Activated naive CD8-positive, alpha-beta T cell (primary cell): ENCODE measurements around the gene ITGAD.
A peak's percentile ranks its signal among the peaks of the same experiment; 100 is the strongest.
"Not testable (repeated sequence)": the region's sequence is repeated elsewhere in the genome, so short reads cannot be mapped to it uniquely, and the experiment has no call there.

ENCODE experiments used
- H3K27ac Mint-ChIP-seq: one replicate; pipeline ENCODE4 v1.8.0; 2021; ENCODE audit warnings: mixed read lengths
- H3K27me3 Mint-ChIP-seq: one replicate; pipeline ENCODE4 v1.8.0; 2021; ENCODE audit warnings: mixed read lengths
- H3K36me3 Mint-ChIP-seq: one replicate; pipeline ENCODE4 v1.8.0; 2021; ENCODE audit warnings: mixed read lengths
- H3K4me1 Mint-ChIP-seq: one replicate; pipeline ENCODE4 v1.8.0; 2021; ENCODE audit warnings: low read depth, mixed read lengths
- H3K4me3 Mint-ChIP-seq: one replicate; pipeline ENCODE4 v1.8.0; 2021; ENCODE audit warnings: mild to moderate bottlenecking, mixed read lengths
- H3K9me3 Mint-ChIP-seq: one replicate; pipeline ENCODE4 v1.8.0; 2021; ENCODE audit warnings: low read depth, mixed read lengths

ITGAD gene

DNA sequence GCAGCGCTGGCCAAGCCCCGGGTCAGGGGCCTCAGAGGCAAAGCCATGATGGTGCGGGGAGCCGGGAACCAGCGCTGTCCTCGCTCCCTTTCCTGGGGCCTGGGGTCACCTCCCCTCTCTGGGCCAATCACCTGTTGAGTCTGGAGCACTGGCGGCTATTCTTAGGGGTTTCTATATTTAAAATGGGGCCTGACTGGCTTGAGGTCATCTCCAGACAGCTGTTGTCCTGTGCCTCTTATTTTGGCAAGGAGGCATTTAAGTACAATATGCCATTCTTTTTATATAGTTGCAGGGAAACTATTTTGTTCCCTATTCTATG lies 35.1 kb downstream of the ITGAD start, which contains the start of gene COX6A2:
Gene COX6A2, minus strand, starts transcription at position 82 of the 319 bp plus-strand sequence. Its CDS starts 35 bp downstream, at position 47.
- H3K4me3 Mint-ChIP-seq: peak within 1 kb of the TSS; percentile 46
- no peaks in the 10 kb centered on the region for H3K9me3 Mint-ChIP-seq
- no peaks in the 10 kb centered on the region for H3K27me3 Mint-ChIP-seq
- H3K4me1 Mint-ChIP-seq: peaks cover 9% of the 10 kb centered on the region
- no peaks in the 10 kb centered on the region for H3K36me3 Mint-ChIP-seq
- no peak within 1 kb of the TSS for H3K27ac Mint-ChIP-seq

DNA sequence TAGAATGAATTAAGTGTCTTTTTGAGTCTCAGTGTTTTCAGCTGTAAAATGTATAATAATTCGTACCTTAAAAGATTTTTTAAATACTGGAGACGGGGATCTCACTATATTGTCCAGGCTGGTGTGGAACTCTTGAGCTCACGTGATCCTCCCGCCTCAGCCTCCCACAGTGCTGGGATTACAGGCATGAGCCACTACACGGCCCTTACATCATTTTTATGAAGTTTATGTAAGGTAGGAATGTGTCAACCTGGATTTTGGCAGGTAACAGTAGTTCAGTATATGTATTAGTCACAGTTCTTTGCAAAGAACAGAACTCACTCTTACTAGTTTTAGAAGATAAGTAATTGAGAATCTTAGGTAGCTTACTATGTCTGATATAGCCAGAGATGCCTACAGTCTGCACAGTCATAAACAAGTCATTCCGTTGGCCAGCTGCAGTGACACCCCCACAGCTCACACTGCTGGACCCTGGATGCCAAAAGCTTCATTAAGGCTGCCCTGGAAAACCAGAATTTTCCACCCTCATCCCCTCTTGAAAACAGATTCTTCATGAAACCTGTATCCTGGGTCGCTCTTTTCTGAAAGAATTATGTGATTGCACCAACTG lies 35.6 kb downstream of the ITGAD start:
- H3K4me1 Mint-ChIP-seq: peaks cover 9% of the 10 kb centered on the region
- no peaks in the 10 kb centered on the region for H3K27me3 Mint-ChIP-seq
- no peaks in the 10 kb centered on the region for H3K9me3 Mint-ChIP-seq
- H3K27ac Mint-ChIP-seq: no peak overlapping the region
- no peaks in the 10 kb centered on the region for H3K36me3 Mint-ChIP-seq
- H3K4me3 Mint-ChIP-seq: peak overlapping the region; percentile 27

DNA sequence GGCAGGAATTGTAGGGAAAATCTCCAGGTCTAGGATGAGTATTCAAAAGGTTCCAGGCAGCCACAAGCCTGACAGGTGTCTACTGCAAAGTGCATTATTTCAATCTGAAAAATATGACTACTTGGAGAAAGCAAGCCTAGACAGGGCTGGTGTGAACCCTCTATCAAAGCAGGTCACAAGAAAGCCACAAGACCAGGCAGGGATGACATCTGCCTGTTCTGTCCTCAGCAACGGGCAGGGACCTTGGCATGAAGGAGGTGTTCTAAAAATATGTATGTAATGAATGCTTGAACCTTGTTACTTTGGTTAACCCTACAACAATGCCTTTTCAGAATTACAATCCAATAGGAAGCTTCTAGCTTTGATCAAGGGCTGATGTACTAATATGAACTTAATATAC lies 36.2 kb downstream of the ITGAD start:
- no peaks in the 10 kb centered on the region for H3K36me3 Mint-ChIP-seq
- H3K9me3 Mint-ChIP-seq: no peaks in the 10 kb centered on the region
- no peaks in the 10 kb centered on the region for H3K27me3 Mint-ChIP-seq
- no peak overlapping the region for H3K27ac Mint-ChIP-seq
- H3K4me1 Mint-ChIP-seq: peaks cover 9% of the 10 kb centered on the region
- H3K4me3 Mint-ChIP-seq: no peak overlapping the region

DNA sequence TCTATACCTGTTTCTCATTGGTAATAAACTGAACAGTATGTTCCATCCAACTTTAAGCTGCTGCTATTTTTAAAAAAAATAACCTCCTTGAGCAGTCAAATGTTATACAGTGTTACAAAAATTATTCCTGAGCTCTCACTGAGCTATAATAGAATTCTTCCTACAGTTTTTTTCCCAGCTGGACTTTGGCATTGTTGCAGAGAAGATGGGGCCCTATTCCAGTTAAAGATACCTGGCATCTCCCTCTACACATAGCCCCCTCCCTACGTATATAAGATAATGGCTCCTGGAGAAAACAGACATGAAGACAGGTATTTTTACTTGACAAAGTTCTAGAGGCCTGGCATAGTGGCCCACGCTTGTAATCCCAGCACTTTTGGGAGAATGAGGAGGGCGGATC lies 36.7 kb downstream of the ITGAD start:
- no peaks in the 10 kb centered on the region for H3K27me3 Mint-ChIP-seq
- H3K36me3 Mint-ChIP-seq: no peaks in the 10 kb centered on the region
- peaks cover 9% of the 10 kb centered on the region for H3K4me1 Mint-ChIP-seq
- H3K27ac Mint-ChIP-seq: no peak overlapping the region
- no peaks in the 10 kb centered on the region for H3K9me3 Mint-ChIP-seq
- no peak overlapping the region for H3K4me3 Mint-ChIP-seq

DNA sequence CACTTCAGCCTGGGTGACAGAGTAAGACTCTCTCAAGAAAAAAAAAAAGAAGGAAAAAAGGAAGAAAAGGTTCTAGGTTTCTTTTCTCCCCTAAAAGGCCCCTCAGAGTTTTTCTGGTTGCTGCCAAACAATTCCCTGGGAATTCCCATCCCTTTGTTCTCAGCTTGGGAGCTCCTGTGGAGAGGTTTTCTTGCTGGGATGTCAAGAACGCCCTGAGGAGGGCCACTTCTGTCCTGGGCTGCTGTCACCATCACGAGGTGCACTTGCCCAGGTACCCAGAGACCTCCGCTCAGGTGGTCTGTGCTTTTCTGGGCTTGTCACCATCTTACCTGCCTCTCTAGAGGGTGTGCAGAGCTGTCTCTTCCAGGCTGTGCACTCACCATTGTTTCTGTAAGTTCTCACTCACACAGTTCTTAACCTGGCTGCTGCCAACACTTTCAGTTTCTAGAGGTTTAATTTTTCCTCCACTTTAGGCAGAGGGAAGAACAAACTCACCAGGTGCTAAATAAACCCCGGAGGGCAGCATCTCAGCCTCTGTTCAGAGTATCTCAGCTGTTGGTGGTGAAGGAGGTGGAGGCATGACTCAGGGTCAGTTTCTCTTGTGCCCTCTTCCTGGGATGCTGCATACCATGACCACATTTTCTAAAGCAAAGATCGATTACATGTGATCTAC lies 37.4 kb downstream of the ITGAD start:
- Mint-ChIP-seq H3K27me3 (no peaks in the 10 kb centered on the region), H3K4me1 (peaks cover 9% of the 10 kb centered on the region), H3K36me3 (no peaks in the 10 kb centered on the region), H3K9me3 (no peaks in the 10 kb centered on the region), H3K4me3 (no peak overlapping the region), H3K27ac (no peak overlapping the region)

DNA sequence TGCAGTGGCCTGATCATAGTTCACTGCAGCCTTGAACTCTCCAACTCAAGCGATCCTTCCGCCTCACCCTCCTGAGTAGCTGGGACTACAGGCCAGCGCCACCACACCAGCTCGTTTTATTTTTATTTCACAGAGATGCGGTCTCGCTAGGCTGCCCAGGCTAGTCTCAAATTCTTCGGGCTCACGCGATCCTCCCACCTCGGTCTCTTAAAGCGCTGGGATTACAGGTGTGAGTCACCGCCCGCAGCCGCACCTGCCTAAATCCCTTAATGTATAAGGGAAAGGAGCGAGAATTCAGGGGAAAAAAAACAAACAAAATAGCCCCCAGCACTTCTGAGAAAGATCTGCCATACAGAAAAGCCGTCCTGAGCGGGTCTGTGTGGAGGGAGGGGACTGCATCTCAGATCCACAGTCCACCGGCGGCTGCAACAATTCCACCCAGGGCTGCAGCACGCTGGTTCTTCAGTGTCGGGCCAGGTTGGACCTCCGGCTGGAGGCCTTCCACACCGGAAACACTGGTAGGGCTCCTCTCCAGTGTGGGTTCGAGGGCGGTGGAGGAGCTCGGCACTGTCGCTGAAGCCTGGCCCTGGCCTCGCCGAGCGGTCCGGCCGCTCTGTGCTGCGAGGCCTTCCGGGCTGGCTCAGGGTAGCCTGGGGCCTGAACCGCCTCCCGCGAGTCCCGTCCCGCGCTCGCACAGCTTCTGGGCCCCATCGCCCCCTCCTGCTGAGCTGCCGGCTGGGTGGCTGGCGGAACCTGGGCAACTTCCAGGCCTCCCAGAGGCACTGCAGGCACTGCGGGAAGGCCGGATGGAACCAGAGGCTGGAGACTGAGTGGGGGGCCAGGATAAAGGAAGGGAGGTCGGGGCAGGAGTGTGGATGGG lies 42.4 kb downstream of the ITGAD start:
- H3K27ac Mint-ChIP-seq: no peak overlapping the region
- no peaks in the 10 kb centered on the region for H3K9me3 Mint-ChIP-seq
- H3K36me3 Mint-ChIP-seq: no peaks in the 10 kb centered on the region
- peaks cover 3% of the 10 kb centered on the region for H3K4me1 Mint-ChIP-seq
- H3K4me3 Mint-ChIP-seq: no peak overlapping the region
- no peaks in the 10 kb centered on the region for H3K27me3 Mint-ChIP-seq

DNA sequence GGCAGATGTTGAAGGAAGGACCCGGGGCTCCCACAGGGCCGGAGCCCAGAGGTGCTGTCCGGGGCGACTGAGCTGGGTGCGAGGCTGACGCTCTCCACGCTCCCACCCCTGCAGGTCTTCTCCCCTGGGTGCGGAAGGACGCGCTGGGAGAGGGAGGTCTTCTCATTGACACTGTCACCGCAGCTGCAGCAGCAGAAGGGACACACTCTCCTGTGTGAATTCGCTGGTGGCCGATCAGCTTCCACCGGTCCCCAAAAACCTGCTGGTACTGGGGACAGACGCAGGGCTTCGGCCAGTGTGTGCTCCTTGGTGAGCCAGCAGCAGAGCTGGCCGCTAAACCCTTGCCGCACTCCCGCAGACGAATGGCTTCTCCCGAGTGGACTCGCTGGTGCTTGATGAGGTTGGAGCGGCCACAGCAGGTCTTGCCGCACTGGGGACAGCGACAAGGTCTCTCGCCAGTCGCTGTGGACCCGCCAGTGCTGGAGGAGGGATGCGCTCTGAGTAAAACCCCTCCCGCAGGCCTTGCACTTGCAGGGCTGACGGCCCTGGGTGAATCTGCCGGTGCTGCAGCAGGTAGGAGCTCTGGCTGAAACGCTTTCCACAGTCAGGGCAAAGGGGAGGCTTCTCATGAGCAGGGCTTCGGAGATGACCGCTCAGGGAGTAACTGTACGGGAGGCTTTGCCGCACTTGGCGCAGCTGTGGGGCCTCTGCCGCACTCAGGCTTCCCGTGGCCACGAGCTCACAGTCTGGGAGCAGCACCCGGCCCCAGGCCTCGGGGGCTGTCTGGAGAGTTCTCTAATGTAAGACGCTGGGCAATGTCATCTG lies 43.3 kb downstream of the ITGAD start:
- no peaks in the 10 kb centered on the region for H3K36me3 Mint-ChIP-seq
- H3K4me1 Mint-ChIP-seq: no peaks in the 10 kb centered on the region
- no peaks in the 10 kb centered on the region for H3K9me3 Mint-ChIP-seq
- H3K27ac Mint-ChIP-seq: no peak overlapping the region
- no peaks in the 10 kb centered on the region for H3K27me3 Mint-ChIP-seq
- H3K4me3 Mint-ChIP-seq: no peak overlapping the region

DNA sequence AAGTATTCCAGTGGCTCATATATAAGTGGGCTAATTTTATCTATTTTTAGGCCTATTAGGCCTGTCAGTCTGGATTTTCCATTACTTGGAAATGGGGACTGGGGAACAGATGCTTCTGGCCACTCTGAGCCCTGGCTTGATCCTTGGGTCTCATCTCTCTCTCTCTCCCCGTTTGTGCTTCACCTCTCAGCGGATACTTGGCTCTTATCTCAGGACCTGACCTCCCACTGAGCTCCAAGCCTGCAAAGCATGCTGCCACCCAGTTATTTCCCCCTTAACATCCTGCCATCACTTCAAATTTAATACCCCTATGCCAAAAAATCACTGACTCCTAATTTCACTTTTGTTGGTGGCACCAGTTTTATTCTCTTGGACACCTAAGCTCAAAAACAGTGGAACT lies 45.3 kb downstream of the ITGAD start:
- Mint-ChIP-seq H3K4me3 (no peak overlapping the region), H3K27ac (no peak overlapping the region), H3K9me3 (no peaks in the 10 kb centered on the region), H3K4me1 (peaks cover 5% of the 10 kb centered on the region), H3K27me3 (no peaks in the 10 kb centered on the region), H3K36me3 (no peaks in the 10 kb centered on the region)

DNA sequence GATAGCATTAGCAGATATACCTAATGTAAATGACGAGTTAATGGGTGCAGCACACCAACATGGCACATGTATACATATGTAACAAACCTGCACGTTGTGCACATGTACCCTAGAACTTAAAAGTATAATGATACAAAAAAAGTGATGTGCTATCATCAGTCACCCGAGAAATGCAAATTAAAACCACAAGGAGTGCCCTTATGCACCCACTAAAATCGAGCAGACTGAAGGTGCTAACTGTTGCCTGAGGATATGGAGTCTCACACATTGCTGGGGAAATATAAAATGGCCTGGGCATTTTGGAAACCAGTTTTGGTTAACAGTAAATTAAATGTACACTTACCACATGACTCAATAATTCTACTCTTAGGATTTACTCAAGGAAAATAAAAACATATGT lies 45.9 kb downstream of the ITGAD start:
- H3K36me3 Mint-ChIP-seq, H3K27me3 Mint-ChIP-seq, H3K4me1 Mint-ChIP-seq, H3K9me3 Mint-ChIP-seq, H3K4me3 Mint-ChIP-seq, H3K27ac Mint-ChIP-seq: not testable (repeated sequence)

DNA sequence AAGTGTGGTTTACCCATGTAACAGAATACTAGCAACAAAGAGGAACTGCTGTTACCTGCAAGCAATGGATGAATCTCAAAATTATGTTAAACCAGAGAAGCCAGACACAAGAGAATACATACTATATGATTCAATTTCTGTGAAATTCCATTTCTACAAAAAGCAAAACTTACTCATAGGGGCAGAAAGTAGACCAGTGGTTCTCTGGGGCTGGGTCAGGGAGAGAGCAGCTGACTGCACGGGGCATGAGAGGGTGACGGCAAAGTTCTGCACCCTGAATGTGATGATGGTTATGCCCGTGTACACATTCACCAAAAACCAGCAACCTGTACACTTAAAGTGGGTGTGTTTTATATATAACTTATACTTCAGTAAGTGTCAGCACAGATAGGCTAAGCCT lies 46.4 kb downstream of the ITGAD start:
- no peaks in the 10 kb centered on the region for H3K27me3 Mint-ChIP-seq
- H3K27ac Mint-ChIP-seq: no peak overlapping the region
- H3K9me3 Mint-ChIP-seq: no peaks in the 10 kb centered on the region
- H3K36me3 Mint-ChIP-seq: no peaks in the 10 kb centered on the region
- H3K4me1 Mint-ChIP-seq: peaks cover 5% of the 10 kb centered on the region
- H3K4me3 Mint-ChIP-seq: no peak overlapping the region

DNA sequence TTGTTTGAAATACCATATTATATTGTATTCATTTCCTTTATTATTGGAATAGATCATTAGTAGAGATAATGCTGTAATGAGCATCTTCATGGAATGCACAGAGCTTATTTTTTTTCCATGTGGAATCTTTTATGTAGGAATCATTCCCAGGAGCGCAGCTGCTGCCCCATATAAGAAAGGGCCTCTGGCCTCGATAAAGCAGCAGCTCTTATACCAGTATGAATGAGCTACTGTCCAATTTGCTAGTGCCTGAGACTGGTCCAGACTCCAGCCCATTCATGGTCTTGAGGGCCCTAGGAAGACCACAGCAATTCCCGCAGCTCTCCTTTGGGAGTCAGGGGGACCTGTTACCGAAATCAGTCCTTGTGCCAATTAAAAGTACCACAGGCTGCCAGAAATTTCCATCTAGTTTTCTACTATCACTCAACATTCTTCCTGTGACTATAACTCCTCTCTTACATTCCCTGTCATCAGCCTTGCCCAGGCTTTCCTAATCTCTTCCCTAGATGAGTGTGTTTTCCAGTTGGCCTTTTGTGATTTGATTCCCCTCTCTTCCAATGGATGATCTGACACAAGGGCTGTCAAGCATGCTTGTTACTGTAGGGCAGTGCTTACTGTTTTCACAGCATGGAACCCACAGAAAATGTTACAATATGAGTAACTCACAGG lies 47.5 kb downstream of the ITGAD start:
- Mint-ChIP-seq H3K27ac (no peak overlapping the region), H3K36me3 (no peaks in the 10 kb centered on the region), H3K4me1 (peaks cover 5% of the 10 kb centered on the region), H3K27me3 (no peaks in the 10 kb centered on the region), H3K9me3 (no peaks in the 10 kb centered on the region), H3K4me3 (peak overlapping the region; percentile 0)

DNA sequence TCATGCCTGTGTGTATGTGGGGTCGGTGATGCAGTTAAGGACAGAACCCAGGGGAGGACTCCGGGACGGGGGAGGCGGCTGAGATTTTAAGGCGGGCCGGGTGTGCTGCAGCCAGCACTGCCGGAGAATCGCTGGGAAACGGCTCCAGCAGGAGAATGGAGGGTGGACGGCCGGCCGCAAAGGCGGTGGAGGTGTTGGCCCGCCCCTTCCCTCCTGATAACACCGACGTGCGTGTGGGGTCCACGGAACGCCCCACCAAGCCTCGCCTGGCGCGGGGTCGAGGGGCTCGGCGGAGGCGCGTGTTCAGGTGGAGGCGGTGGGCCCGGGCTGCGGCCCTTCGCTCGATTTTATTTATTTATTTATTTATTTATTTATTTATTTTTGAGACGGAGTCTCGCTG lies 48.8 kb downstream of the ITGAD start:
- Mint-ChIP-seq H3K9me3 (no peaks in the 10 kb centered on the region), H3K27ac (peak overlapping the region; percentile 37), H3K4me1 (peaks cover 5% of the 10 kb centered on the region), H3K27me3 (no peaks in the 10 kb centered on the region), H3K36me3 (no peaks in the 10 kb centered on the region), H3K4me3 (peak overlapping the region; percentile 84)

DNA sequence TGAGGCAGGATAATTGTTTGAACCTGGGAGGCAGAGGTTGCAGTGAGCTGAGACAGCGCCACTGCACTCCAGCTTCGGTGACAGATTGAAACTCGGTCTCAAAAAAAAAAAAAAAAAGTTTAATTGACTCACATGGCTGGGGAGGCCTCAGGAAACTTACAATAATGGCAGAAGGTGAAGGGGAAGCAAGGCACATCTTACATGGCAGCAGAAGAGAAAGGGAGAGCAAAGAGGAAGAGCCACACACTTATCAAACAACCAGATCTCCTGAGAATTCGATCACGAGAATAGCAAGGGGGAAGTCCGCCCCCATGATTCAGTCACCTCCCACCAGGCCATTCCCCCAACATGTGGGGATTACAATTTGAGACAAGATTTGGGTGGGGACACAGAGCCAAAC lies 52.8 kb downstream of the ITGAD start:
- not testable (repeated sequence) for H3K27ac Mint-ChIP-seq, H3K9me3 Mint-ChIP-seq, H3K4me3 Mint-ChIP-seq, H3K27me3 Mint-ChIP-seq, H3K36me3 Mint-ChIP-seq, H3K4me1 Mint-ChIP-seq

DNA sequence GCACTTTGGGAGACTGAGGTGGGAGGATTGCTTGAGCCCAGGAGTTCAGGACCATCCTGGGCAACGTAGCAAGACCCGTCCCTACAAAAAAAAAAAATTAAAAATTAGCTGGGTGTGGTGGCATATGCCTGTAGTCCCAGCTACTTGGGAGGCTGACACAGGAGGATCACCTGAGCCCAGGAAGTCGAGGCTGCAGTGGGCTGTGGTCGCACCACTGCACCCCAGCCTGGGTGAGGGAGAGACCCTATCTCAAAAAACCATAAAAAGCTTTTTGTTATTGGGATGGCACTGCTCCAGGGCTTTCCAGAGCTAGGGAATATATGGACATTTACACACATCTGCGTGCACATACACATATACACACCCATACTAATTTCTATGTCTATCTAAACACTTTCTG lies 58.1 kb downstream of the ITGAD start:
- Mint-ChIP-seq H3K4me1 (peaks cover 31% of the 10 kb centered on the region), H3K9me3 (no peaks in the 10 kb centered on the region), H3K36me3 (no peaks in the 10 kb centered on the region), H3K27ac (no peak overlapping the region), H3K4me3 (no peak overlapping the region), H3K27me3 (no peaks in the 10 kb centered on the region)
